ENCODE measurements around the gene DNAJC3. TPM values are rescaled to one million over a fixed set of nuclear protein-coding genes. Genes with fewer than 3 reads are reported as not detected.

Gene DNAJC3
- total and polyA plus RNA-seq, 2 experiments from 2014 or later, result 27.1 to 91.4 TPM

DNA sequence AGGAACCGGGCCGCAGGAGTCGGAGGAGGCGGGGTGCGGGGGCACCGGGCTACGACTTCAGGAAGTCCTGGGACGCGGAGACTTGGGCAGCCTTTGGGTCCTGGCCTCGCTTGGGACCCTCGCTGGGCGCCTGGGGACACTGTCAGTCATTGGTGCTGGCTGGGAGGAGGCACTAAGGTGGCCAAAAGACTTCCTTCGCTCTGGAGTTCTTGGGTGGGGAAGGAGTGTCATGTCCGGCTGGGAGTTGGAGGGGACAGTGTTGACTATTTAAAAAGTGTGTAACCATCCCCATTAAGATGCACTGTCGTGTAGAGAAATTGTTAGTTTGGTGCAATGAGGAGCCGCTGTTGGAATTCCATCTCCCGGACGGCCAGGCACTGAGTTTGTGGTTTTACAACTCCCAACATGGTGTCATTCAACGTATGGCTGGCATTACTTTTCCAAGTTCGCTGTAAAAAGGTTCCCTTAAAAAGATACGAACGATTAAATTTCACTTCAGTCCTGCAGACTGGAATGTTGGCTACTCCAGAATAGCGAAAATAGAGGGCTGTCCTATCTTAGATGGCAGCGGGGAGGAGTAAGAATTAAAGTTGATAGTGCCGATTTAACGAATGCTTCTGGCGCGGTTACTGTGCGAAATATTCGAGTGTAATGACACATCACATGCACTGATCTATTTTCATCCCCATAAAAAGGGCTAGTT is 776 bp downstream of the DNAJC3 start:
- H3K36me3 ChIP-seq (replicated peaks; ENCODE audit: insufficient read depth, low read depth), result no peaks in the 10 kb centered on the region
- peak overlapping the region; percentile 47 for H2AFZ ChIP-seq
- peaks cover 9% of the 10 kb centered on the region for H3K4me1 ChIP-seq (ENCODE audit: insufficient read depth)
- peak overlapping the region; percentile 96 for H3K27ac ChIP-seq
- no peaks in the 10 kb centered on the region for H3K9me3 ChIP-seq (ENCODE audit: low read depth)
- H3K4me2 ChIP-seq, result peak overlapping the region; percentile 81
- H4K20me1 ChIP-seq (ENCODE audit: insufficient read depth, poor library complexity, severe bottlenecking), result peaks cover 43% of the 10 kb centered on the region
- under 1% methylated on average over 30 of the region's 30 CpGs for WGBS (ENCODE audit: low lambda C conversion rate, missing lambda C conversion rate)
- no peaks in the 10 kb centered on the region for H3K9me2 ChIP-seq (replicated peaks; ENCODE audit: insufficient read depth)
- peak overlapping the region; percentile 54 for H3K4me3 ChIP-seq
- H3K27me3 ChIP-seq, result no peaks in the 10 kb centered on the region
- TF ChIP-seq, protein P1, sequence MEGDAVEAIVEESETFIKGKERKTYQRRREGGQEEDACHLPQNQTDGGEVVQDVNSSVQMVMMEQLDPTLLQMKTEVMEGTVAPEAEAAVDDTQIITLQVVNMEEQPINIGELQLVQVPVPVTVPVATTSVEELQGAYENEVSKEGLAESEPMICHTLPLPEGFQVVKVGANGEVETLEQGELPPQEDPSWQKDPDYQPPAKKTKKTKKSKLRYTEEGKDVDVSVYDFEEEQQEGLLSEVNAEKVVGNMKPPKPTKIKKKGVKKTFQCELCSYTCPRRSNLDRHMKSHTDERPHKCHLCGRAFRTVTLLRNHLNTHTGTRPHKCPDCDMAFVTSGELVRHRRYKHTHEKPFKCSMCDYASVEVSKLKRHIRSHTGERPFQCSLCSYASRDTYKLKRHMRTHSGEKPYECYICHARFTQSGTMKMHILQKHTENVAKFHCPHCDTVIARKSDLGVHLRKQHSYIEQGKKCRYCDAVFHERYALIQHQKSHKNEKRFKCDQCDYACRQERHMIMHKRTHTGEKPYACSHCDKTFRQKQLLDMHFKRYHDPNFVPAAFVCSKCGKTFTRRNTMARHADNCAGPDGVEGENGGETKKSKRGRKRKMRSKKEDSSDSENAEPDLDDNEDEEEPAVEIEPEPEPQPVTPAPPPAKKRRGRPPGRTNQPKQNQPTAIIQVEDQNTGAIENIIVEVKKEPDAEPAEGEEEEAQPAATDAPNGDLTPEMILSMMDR (IDR thresholded peaks at IDR 0.05; ENCODE audit: poor library complexity), result no peak
- H3K79me2 ChIP-seq, result peaks cover 77% of the 10 kb centered on the region
- peak; percentile 25 for DNase-seq (ENCODE audit: low spot score)

DNA sequence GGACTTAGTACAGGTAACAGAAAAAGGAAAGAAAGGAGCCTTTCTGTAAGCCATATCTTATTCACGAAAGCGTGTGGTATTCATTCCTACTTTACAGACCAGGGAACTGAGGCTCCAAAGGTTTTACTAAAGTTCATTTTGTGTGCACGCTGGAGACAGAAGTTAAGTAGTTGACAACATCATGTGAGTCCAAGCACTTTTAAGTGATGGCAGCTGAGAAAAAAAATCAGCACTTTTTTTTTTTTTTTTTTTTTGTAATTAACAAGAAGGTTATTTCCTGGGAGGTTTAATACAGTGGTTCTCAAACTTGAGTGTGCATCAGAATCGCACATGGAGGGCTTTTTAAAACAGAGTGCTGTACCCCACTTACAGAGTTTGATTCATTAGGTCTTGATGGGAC is 2.0 kb downstream of the DNAJC3 start:
- no peaks in the 10 kb centered on the region for H3K9me2 ChIP-seq (replicated peaks; ENCODE audit: insufficient read depth)
- H3K27ac ChIP-seq, result no peak overlapping the region
- WGBS (ENCODE audit: low lambda C conversion rate, missing lambda C conversion rate), result 79% methylated on average over 4 of the region's 4 CpGs
- H3K79me2 ChIP-seq, result peaks cover 80% of the 10 kb centered on the region
- no peaks in the 10 kb centered on the region for H3K36me3 ChIP-seq (replicated peaks; ENCODE audit: insufficient read depth, low read depth)
- no peaks in the 10 kb centered on the region for H3K27me3 ChIP-seq
- no peak for DNase-seq (ENCODE audit: low spot score)
- peaks cover 9% of the 10 kb centered on the region for H3K4me1 ChIP-seq (ENCODE audit: insufficient read depth)
- H3K9me3 ChIP-seq (ENCODE audit: low read depth), result no peaks in the 10 kb centered on the region
- H3K4me3 ChIP-seq, result peak overlapping the region; percentile 54
- no peak for TF ChIP-seq EZH2phosphoT487 (IDR thresholded peaks at IDR 0.05; ENCODE audit: low read depth, severe bottlenecking, unreplicated experiment)
- TF ChIP-seq, protein P1 (IDR thresholded peaks at IDR 0.05; ENCODE audit: poor library complexity), result no peak
- H4K20me1 ChIP-seq (ENCODE audit: insufficient read depth, poor library complexity, severe bottlenecking), result peaks cover 44% of the 10 kb centered on the region
- peak overlapping the region; percentile 81 for H3K4me2 ChIP-seq
- no peak overlapping the region for H2AFZ ChIP-seq

DNA sequence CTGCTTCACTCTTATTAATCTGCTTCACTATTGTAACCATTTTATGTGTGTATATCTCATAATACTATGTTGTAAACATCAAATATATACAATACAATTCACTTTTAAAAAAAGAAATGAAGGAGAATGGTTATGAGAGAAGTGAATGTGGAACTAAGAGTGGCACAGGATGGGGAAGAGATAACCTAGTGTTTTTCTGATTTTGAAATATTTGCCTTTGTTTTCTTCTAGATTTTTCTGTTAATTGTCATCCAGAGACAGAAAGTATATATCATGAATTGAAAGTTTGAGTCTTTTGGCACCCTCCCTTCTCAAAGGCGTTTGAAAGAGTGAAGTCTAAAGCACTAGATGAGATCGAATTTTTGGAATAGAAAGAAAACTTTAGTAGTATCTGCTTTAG is 2.8 kb downstream of the DNAJC3 start:
- Histone ChIP-seq H3K9me2 (replicated peaks; ENCODE audit: insufficient read depth) (no peaks in the 10 kb centered on the region), H2AFZ (no peak overlapping the region), H3K27ac (no peak overlapping the region), H3K4me1 (ENCODE audit: insufficient read depth) (peaks cover 9% of the 10 kb centered on the region), H3K4me2 (peak overlapping the region; percentile 81), H3K4me3 (no peak overlapping the region), H3K27me3 (no peaks in the 10 kb centered on the region), H3K36me3 (replicated peaks; ENCODE audit: insufficient read depth, low read depth) (no peaks in the 10 kb centered on the region), H3K9me3 (ENCODE audit: low read depth) (no peaks in the 10 kb centered on the region), H3K79me2 (peaks cover 81% of the 10 kb centered on the region), H4K20me1 (ENCODE audit: insufficient read depth, poor library complexity, severe bottlenecking) (peaks cover 44% of the 10 kb centered on the region)
- DNase-seq (ENCODE audit: low spot score), result no peak
- 64% methylated on average over 2 of the region's 2 CpGs for WGBS (ENCODE audit: low lambda C conversion rate, missing lambda C conversion rate)
- TF ChIP-seq EZH2 (IDR thresholded peaks at IDR 0.05; ENCODE audit: borderline replicate concordance) (no peak), EZH2phosphoT487 (IDR thresholded peaks at IDR 0.05; ENCODE audit: low read depth, severe bottlenecking, unreplicated experiment) (no peak)
- TF ChIP-seq, protein P1 (IDR thresholded peaks at IDR 0.05; ENCODE audit: poor library complexity), result no peak
